GM12801 (cell line): Measurements from ENCODE around the gene NEUROG2.

Source experiments
- CTCF ChIP-seq: IDR thresholded peaks from one replicate; pipeline ENCODE4 v1.5.1; 2011; ENCODE audit warnings: control low read depth; ENCODE audit not compliant: insufficient read length; ENCODE audit errors: extremely low read depth

The NEUROG2 gene

DNA sequence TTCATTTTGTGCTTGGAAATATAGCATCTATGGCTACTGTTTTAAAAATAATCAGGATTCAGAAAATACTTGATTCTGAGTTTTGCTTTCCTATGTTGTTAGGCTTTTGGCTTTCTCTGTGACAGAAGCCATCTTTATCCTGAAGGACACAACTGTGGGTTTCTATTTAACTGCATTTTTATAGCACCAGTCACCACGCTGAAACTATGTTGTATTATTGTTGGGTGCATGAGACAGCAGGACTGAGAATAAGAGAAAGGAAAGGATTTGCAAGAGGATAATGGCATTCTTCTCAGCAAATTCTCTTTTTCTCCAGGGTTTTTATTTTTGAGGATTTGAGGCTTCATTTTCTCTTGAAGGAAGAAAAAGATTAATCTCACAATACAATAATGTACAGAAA, 10.1 kb upstream of the NEUROG2 start:
- TF ChIP-seq CTCF, result no peak

DNA sequence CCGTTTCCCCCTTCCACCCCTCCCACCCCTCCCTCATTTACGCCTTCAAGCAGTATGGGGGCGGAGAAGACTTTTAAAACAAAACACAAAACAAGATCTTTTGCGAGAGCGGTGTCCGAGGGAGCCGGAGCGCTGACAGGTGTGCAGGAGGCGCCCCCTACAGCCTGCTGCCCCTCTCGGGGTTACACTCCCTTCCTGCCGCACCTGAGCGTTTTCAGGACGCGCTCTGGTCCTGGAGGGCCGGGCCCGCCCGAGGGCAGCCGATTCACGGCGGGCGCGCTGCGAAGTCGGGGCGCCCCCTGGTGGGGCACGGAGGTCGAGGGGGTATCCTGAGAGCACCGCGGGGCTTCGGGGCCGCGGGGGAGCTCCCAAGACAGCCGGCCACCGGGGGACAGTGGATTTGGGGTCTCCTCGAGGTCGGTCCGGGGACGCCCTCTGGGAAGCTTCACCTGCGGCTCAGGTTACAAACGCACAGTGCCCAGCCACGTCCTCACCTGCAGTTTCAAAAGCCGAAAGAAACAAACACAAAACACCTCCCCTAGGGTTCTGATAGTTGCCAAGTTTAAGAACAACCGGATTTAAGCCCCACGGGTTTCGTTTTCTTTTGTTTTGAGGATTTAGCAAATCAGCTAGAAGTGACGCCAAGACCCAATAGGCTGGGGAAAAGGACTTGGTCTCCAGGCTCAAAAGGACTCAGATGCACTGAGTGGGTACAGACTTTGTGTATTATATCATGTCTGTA, 8.0 kb upstream of the NEUROG2 start:
- no peak for TF ChIP-seq CTCF

DNA sequence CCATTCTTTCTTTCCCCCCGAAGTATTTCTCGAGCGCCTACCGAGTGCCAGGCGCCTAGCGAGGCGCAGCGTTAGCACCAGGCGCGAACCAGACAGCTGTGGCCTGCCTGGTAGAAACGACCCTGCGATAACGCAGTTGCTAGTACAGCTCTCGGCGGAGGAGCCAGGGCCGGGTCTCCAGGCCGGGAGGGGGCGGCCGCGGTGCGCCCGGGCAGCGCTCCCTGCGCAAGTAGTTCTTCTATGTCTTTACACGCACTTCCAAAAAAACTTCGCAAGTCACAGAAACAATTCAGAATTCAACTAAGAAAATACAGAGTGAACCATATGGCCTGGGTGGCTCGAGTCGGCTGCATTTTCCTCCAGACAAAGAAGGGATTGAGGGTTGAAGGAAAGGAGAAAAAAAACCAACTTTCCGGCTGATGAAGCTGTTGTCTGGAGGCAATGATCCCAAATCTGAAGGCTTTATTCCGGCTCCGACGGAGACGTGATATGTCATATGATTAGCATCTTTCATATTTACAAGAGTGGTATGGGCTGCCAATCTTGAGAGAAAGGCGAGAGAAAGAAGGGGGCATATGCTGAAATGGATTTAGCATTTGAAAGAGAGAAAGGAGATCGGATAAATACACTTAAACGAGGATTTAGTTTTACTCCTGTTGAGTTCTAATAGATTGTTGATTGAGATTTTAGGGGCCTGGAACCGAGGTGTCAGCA, 7.2 kb upstream of the NEUROG2 start:
- no peak for TF ChIP-seq CTCF

- TF ChIP-seq CTCF, result no peak
These were observed 5.4 kb upstream of the NEUROG2 start for GRCh38 chr4:112521123-112522023.

- TF ChIP-seq CTCF, result no peak
These were observed 4.7 kb upstream of the NEUROG2 start for GRCh38 chr4:112520598-112521122.

DNA sequence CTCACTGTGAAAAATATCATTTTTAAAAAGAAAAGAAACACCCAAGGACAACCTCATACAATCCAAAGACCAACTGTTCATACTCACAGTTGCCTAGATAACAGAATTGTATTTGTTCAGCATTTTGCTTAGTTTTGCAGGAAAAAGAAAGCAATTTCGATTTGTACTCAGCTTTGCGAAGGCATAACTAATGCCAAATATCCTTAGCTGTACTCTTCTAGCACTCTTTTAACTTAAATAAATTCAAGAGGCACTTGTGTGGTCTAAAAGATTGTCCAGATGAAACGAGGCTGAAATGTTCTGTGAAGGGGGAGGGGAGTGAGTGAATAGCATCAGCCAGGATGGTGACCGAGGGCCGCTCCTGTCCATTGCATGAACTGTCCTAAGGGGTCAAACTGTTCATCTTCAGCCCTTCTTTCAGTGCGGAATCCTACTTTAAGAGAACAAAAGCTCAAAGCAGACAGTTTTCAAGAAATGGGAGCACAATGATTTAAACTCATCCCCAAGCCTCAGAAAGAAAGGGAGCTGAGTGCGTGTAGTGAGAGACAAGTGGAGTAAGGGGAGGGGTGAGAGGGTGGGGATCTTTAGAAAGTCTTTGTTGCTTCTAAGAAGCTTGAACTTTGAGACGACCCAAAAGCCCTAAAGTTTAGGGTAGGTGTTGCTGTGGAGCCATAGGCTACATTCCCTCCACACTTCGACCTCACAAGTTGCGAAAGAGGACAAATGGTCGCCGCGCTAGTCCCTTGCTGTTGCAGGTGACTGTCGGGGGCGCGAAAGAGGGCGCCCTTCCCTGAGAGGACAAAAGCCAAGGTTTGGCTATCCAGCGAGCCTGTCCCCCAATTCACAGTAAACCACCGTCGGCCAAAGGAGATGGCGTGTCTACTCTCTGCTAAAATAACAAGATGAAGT, 4.0 kb upstream of the NEUROG2 start:
- TF ChIP-seq CTCF, result no peak
